ENCODE results near the gene NFATC2.
"Not testable (repeated sequence)": the region's sequence is repeated elsewhere in the genome, so short reads cannot be mapped to it uniquely, and the experiment has no call there.

The NFATC2 gene

GRCh38 chr20:51542571-51543421 is at the start of gene NFATC2:
NFATC2 (minus strand) TSS chr20:51542719; CDS start chr20:51542499, 220 bp downstream.
- DNase-seq, result peak; percentile 81

DNA sequence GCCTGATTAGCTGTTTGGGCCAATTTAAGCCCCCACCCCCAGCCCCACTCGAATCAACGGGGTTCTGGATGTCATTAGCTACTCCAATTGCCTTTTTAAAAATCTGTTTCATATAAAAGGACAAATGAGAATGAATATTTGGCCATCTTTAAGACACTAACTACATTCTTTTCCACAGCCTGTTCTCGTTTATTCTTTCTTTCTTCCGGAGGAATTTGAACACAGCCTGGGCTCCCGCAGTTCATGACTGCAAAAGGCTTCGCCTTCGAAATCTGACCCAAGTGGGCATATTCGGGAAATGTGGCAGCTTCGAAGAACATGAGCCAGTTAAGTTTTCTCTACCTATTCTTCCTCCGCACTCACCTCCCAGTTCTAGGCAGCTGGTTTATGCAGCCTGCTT is 49.4 kb upstream of the NFATC2 start:
- no peak for DNase-seq

DNA sequence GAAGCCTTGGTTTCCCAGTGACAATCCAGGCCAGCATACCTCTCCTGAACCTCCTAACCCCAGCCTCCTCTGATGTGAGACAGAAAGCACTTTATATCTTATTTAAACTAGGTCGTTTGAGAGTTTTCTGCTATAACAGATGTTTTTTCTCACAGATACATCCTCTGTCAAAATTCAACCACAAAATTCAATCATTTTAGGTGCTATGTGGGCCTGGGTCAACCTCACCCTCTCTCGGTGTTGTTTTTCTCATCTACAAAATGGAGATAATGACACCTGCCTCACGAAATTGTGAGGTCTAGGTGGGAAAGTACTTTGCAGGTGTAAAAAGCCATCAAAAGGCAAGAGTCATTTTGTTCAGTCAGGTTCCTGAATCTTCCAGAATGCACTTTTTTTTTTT is 46.2 kb upstream of the NFATC2 start:
- DNase-seq, result no peak

DNA sequence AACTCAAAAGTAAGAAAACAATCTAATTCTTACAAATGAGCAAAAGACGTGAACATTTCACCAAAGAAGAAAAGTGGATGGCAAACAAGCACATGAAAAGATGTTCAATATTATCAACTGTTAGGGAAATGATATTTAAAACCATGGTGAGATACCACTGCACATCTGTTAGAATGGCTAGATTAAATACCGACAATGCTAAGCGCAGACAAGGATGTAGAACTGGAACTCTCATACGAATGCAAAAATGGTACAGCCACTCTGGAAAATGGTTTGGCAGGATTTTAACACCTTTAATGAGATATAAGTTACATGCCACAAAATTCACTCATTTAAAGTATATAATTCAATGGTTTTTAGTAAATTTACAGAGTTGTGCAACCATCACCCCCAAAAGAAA is 44.6 kb upstream of the NFATC2 start:
- no peak for DNase-seq

GRCh38 chr20:51586005-51586440 is 43.5 kb upstream of the NFATC2 start:
- DNase-seq, result peak; percentile 90

- no peak for DNase-seq
Measured at GRCh38 chr20:51585148-51585547, 42.6 kb upstream of the NFATC2 start.

- peak; percentile 59 for DNase-seq
Measured at GRCh38 chr20:51584737-51585136, 42.2 kb upstream of the NFATC2 start.

DNA sequence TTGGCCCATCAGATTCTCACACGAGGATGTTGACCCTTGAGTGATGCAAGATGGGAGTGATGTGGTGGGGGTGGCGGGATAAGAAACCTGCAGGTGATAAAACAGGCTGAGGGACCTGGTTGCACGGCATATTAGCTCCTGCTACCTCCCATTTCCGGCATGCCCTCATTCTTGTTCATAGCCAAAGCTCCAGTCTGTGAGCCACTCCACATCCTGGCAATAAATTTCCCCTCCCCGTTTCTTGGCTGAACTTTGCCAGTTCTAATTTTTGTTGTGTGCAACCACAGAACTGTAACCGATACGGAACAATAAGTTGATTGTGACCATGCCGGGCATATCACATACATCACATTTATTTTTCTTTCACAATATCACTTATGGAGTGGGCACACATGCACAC is 41.6 kb upstream of the NFATC2 start:
- DNase-seq, result no peak

- DNase-seq, result no peak
Measured at GRCh38 chr20:51583499-51583898, 41.0 kb upstream of the NFATC2 start.

GRCh38 chr20:51583073-51583472 is 40.6 kb upstream of the NFATC2 start:
- DNase-seq, result no peak

- no peak for DNase-seq
Measured at GRCh38 chr20:51581571-51581970, 39.1 kb upstream of the NFATC2 start.

- peak; percentile 90 for DNase-seq
Measured at GRCh38 chr20:51579137-51579536, 36.6 kb upstream of the NFATC2 start.

- DNase-seq, result no peak
Measured at GRCh38 chr20:51578145-51578459, 35.6 kb upstream of the NFATC2 start.

DNA sequence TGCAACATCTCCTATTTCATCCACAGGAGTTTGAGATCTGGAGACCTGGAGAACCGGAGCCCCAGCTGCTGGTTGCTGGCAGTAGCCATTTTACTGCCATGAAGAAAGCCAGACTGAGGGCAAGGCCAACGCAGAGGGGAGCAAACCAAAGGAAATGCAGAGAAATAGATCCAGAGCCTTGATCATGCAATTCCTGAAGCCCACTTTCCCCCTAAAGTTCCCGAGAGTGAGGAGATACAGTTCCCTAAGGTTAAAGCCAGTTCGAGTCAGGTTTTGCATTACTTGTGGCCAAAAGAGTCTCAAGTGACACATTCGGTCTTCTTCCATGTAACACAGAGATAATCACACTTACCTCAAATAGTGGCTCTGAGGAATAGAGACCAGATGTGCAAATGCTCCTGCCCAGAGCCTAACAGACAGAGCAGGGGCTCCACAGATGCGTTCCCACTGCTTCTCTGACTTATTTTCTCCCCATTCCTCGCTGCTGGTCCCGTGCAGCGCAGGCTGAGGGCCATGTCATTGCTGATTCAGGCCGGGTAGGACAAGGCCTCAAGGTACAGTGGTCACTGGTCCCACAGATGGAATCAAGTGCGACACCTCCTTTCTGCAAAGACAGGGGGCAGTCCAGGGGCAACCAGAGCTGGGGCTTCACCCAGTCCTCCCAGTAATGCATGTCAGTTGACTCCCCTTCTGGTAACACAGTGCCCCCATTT is 35.1 kb upstream of the NFATC2 start:
- DNase-seq, result no peak

DNA sequence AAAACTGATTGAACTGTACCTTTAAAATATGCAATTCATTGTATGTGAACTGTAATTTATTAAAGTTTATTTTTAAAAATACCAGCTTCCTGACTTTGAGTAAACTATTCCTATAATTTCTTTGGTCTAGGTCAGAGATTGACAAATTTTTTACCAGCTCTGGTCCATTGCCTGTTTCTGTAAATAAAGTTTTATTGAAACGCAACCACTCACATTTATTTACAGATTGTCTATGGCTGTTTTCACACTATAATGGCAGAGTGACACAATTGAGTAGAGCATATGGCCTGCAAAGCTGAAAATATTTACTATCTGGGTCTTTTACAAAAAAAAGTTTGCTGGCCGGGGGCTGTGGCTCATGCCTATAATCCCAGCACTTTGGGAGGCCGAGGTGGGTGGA is 33.0 kb upstream of the NFATC2 start:
- no peak for DNase-seq

DNA sequence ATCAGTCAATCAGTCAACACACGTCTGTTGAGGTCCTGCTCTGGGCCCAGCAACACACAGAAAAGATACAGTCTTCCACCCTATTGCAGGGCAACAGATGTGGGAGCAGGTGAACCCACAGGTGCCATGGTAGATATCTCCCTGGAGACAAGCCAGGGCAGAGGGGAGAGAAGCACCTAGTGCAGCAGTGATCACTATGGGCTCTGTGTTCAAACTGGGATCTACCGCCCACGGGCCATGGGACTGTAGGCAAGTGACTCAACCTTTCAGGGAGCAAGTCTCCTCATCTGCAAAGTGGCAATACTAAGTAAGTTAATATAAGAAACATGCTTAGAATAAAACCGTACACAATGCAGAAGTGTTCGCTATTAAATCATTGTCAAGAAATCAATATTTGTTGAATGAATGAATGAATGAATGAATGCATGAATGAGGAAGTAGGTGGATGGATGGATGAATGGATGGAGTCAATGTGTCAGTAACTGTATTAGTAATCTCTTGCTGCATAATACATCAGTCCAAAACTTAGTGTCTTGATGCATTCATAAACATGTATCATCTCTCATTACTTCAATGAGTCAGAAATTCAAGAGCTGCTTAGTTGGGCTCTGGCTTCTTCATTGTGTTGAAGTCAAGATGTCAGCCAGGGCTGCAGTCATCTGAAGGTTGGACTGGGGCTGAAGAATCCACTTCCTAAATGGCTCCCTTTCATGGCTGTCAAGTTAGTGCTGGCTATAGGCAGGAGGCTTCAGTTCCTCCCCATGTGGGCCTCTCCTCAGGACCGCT is 31.9 kb upstream of the NFATC2 start:
- DNase-seq, result no peak

- DNase-seq, result no peak
Measured at GRCh38 chr20:51573576-51574243, 31.2 kb upstream of the NFATC2 start.

DNA sequence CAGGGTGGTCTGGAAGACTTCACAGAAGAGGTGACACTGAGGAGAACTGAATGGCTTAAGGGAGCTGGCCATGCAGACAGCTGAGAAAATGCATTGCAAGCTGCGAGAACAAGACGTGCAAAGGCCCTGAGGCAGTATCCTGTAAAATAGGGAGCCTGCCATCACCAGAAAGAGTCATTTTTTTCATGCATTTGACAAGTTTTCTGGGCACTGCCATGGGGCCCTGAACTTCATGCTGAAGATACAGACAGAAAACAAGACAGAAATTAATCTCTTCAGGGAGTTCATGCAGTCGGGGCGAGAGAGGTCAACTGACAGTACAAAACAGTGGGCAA is 28.9 kb upstream of the NFATC2 start:
- no peak for DNase-seq

- no peak for DNase-seq
Measured at GRCh38 chr20:51570739-51571459, 28.4 kb upstream of the NFATC2 start.

GRCh38 chr20:51569815-51570738 is 27.6 kb upstream of the NFATC2 start:
- no peak for DNase-seq

DNA sequence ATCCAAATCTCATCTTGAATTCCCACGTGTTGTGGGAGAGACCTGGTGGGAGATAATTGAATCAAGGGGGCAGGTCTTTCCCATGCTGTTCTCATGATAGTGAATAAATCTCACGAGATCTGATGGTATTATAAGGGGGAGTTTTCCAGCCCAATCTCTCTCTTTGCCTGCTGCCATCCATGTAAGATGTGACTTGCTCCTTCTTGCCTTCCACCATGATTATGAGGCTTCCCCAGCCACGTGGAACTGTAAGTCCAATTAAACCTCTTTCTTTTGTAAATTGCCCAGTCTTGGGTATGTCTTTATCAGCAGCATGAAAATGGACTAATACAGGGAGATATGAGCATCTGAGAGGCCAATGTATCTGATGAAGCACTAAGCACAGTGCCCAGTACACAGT is 26.0 kb upstream of the NFATC2 start:
- DNase-seq, result not testable (repeated sequence)

Data from islet precursor cell (in vitro differentiated cells).